Thyroid gland (tissue), 4 donors: ENCODE measurements around the gene TXLNG. TPM values are rescaled to one million over a fixed set of nuclear protein-coding genes. Genes with fewer than 3 reads are reported as not detected.

Experiments
- DNase-seq, 2 donors: peaks; one replicate each; pipeline ENCODE4 v3.0.0-alpha.2; 2019
- H3K27ac ChIP-seq, 3 donors: fragments of 200-600 bp; sonication (generic); 1 replicate in 2 of 3; 2 replicates in 1 of 3; pipeline ENCODE4 v1.5.1; 2016 to 2019; ENCODE audit warnings: mild to moderate bottlenecking in 1 of 3, moderate library complexity in 1 of 3
- H3K27me3 ChIP-seq: fragments of 200-600 bp; sonication (generic); one replicate; pipeline ENCODE4 v1.5.1; 2019
- H3K36me3 ChIP-seq, 2 donors: fragments of 200-600 bp; sonication (generic); one replicate each; pipeline ENCODE4 v1.5.1; 2016 to 2019
- H3K4me1 ChIP-seq, 2 donors: fragments of 200-600 bp; sonication (generic); one replicate each; pipeline ENCODE4 v1.5.1; 2017 to 2019
- H3K4me3 ChIP-seq, 3 donors: fragments of 200-600 bp; sonication (generic); replicated peaks in 1 of 3; 1 replicate in 2 of 3; 2 replicates in 1 of 3; pipeline ENCODE4 v1.5.1; 2016; ENCODE audit warnings: mild to moderate bottlenecking in 1 of 3
- H3K9me3 ChIP-seq: fragments of 200-600 bp; sonication (generic); one replicate; pipeline ENCODE4 v1.5.1; 2017
- POLR2A ChIP-seq, 2 donors: fragments of 450-650 bp; IDR thresholded peaks; one replicate each; pipeline ENCODE4 v1.6.1; 2017; ENCODE audit warnings: antibody characterized with exemption in 2 of 2, mild to moderate bottlenecking in 2 of 2, moderate library complexity in 1 of 2
- whole genome bisulfite sequencing, 2 donors: methylation state at CpG; one replicate each; pipeline ENCODE4 v1.1.5; 2017; 5-methylcytosine and 5-hydroxymethylcytosine counted together
- intact Hi-C: fragments of 100-400 bp; cut with DNase I; formaldehyde crosslinking; loops from one replicate; pipeline ENCODE4 v1.15.1; 2023
- total RNA-seq, 4 donors: library from RNA; depleted of rRNA; stranded (reverse); fragments of >200 nt; gene quantifications; one replicate each; pipeline ENCODE4 v1.2.3, GENCODE V29; 2016
- TF ChIP-seq, protein P1 (sequence below), 6 experiments: fragments of 200-600 bp in 3 of 6; fragments of 450-650 bp in 3 of 6; sonication (generic) in 3 of 6; IDR thresholded peaks; one replicate each; pipeline ENCODE4 v1.5.1; 2016 to 2019; ENCODE audit warnings: antibody characterized with exemption in 6 of 6, mild to moderate bottlenecking in 2 of 6, inconsistent platforms in 1 of 6, moderate library complexity in 1 of 6

The TXLNG gene
- total RNA-seq, 4 donors from 2014 or later, result 14.7 to 17.9 (median 16.3) TPM

DNA sequence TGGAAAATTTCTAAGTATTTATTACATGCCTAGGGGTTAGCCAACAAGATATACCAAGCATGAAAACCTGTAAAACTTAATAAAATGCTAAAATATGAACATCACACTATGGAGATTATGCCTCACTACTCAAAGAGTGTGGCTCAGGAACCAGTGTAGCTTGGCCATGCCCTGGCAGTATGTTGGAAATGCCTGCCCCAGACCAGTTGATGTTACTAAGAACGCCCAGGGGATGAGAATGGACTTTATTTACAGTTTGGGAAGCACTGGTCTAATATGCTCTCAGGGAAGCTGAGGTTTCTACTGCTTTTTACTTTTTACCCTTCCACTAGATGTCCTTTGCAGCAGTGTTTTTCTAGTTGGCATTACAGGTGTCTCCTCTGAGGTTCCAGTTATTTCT, 23.7 kb upstream of the TXLNG start:
- WGBS, 2 donors, result 88% methylated on average over 1 of the region's 1 CpG; no CpG with 5 or more reads in 1 of the 2 donors
- intact Hi-C loops, result no loop called here
- Histone ChIP-seq H3K36me3 (peaks cover 11 to 18% of the 10 kb centered on the region in 2 donors), H3K4me1 (no peaks in the 10 kb centered on the region), H3K27me3 (no peaks in the 10 kb centered on the region), H3K27ac (no peak overlapping the region), H3K9me3 (no peaks in the 10 kb centered on the region), H3K4me3 (no peak overlapping the region)
- DNase-seq, result no peak
- no peak for TF ChIP-seq POLR2A (IDR thresholded peaks at IDR 0.05)
- TF ChIP-seq, protein P1, sequence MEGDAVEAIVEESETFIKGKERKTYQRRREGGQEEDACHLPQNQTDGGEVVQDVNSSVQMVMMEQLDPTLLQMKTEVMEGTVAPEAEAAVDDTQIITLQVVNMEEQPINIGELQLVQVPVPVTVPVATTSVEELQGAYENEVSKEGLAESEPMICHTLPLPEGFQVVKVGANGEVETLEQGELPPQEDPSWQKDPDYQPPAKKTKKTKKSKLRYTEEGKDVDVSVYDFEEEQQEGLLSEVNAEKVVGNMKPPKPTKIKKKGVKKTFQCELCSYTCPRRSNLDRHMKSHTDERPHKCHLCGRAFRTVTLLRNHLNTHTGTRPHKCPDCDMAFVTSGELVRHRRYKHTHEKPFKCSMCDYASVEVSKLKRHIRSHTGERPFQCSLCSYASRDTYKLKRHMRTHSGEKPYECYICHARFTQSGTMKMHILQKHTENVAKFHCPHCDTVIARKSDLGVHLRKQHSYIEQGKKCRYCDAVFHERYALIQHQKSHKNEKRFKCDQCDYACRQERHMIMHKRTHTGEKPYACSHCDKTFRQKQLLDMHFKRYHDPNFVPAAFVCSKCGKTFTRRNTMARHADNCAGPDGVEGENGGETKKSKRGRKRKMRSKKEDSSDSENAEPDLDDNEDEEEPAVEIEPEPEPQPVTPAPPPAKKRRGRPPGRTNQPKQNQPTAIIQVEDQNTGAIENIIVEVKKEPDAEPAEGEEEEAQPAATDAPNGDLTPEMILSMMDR (IDR thresholded peaks at IDR 0.05), result no peak

DNA sequence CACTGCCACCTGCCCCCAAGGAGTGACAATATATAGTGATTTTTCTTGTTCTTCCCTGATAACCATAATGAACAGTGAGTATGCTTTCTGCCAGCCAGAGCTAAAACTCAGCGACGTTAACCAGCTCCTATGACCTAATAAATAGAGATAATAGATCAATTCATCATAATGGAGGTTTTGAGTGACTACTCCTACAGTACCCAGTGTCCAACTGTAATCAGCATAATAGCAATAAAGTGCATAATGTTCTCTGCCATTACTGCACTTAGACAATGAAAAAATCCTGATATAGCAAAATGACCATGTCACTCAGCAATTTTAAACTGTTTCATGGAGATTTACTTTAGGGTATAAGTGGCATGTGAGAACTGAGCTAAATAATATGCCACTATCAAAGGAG, 20.7 kb upstream of the TXLNG start:
- H3K4me3 ChIP-seq, result no peak overlapping the region
- no peaks in the 10 kb centered on the region for H3K9me3 ChIP-seq
- H3K27ac ChIP-seq, result no peak overlapping the region
- TF ChIP-seq, protein P1 (IDR thresholded peaks at IDR 0.05), result no peak
- TF ChIP-seq POLR2A (IDR thresholded peaks at IDR 0.05), result no peak
- 65 to 94% methylated on average over 2 of the region's 2 CpGs for WGBS, 2 donors
- intact Hi-C loops, result no loop called here
- H3K36me3 ChIP-seq, result no peaks in the 10 kb centered on the region
- no peaks in the 10 kb centered on the region for H3K4me1 ChIP-seq
- no peaks in the 10 kb centered on the region for H3K27me3 ChIP-seq
- DNase-seq, result no peak

DNA sequence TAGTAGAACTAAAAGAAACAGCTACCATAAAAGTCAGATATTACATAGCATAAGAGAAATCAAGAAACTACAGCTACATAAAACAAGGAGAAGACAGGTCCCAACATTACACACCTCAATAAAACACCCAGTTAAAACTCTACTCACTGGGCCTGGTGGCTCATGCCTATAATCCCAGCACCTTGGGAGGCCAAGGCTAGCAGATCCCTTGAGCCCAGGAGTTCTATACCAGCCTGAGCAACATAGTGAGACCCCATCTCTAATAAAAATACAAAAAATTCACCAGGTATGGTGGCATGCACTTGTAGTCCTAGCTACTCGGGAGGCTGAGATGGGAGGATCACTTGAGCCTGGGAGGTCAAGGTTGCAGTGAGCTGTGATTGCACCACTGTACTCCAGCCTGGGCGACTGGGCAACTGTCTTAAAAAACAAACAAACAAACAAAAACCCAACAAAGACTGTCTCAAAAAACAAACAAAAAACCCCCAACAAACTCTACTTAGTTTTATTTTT, 15.2 kb upstream of the TXLNG start:
- H3K27me3 ChIP-seq, result no peaks in the 10 kb centered on the region
- peak overlapping the region in 1 of 3 donors; percentile 36 for H3K27ac ChIP-seq
- H3K4me1 ChIP-seq, result no peaks in the 10 kb centered on the region
- TF ChIP-seq, protein P1 (IDR thresholded peaks at IDR 0.05), result no peak
- TF ChIP-seq POLR2A (IDR thresholded peaks at IDR 0.05), result no peak
- no peaks in the 10 kb centered on the region for H3K36me3 ChIP-seq
- H3K4me3 ChIP-seq, result no peak overlapping the region
- intact Hi-C loops, result no loop called here
- no peak for DNase-seq
- H3K9me3 ChIP-seq, result no peaks in the 10 kb centered on the region
- WGBS, 2 donors, result 85 to 87% methylated on average over 2 of the region's 2 CpGs

DNA sequence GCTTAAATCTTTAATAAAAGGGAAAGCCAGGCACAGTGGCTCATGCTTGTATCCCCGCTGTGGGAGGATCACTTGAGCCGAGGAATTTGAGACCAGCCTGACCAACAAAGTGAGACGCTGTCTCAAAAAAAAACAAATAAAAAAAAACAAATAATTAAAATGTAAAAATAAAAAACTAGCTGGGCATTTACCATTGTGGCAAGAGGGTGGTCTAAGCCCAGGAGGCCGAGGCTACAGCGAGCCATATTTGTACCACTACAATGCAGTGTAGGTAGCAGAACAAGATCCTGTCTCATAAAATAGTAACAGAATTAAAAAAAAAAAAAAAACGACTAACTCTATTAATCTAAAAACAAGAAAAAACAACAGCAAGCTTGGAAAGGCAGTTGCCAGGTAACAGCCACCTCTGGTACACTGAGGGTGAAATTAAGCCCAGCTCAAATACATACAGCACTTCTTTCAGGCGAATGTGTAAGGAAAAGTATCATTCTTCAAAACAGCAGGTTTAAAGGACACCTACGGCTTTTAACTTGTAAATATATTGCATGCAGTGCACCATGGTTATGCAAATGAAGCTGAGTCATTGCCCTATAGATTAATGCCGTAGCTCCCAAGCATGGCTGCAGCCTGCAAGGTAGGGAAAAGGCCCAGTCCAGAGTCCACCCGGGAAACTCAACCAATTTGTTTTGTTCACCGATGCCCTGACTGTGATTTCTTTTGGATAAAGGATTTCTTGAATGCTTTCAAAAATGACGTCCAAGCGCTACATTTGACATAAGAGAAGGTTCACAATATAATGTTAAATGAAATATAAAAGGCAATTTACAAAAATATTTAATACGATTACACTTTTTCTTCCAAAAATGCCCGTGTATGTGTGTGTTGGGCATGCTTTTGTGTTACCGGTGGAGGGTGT, 14.5 kb upstream of the TXLNG start:
- intact Hi-C loops, result no loop called here

More for the DNA sequence above, 14.5 kb upstream of the TXLNG start:
- WGBS, 2 donors, result 38 to 40% methylated on average over 16 of the region's 16 CpGs
- Histone ChIP-seq H3K27ac (peak overlapping the region in 2 of 3 donors; percentile 3 to 36), H3K27me3 (no peaks in the 10 kb centered on the region), H3K4me3 (no peak overlapping the region), H3K9me3 (no peaks in the 10 kb centered on the region), H3K4me1 (no peaks in the 10 kb centered on the region), H3K36me3 (no peaks in the 10 kb centered on the region)
- no peak for TF ChIP-seq POLR2A (IDR thresholded peaks at IDR 0.05)
- TF ChIP-seq, protein P1 (IDR thresholded peaks at IDR 0.05), result peak in 1 of 6 experiments; percentile 10
- DNase-seq, result peak; percentile 28 to 34
